Activated CD4-positive, CD25-positive, alpha-beta regulatory T cell treated with anti-CD3 and anti-CD28 coated beads, Interleukin-2, amount 50 U/mL, for 16 hours (primary cell): ENCODE data around the gene DENND1B.
"Not testable (repeated sequence)": the region's sequence is repeated elsewhere in the genome, so short reads cannot be mapped to it uniquely, and the experiment has no call there.

Source experiments
- DNase-seq: peaks from one replicate; pipeline ENCODE4 v3.0.0-alpha.2; 2020; ENCODE audit warnings: low read depth, low spot score

The DENND1B gene

GRCh38 chr1:197743578-197743977 is 31.7 kb downstream of the DENND1B start:
- no peak for DNase-seq

- DNase-seq, result no peak
These were observed 34.3 kb downstream of the DENND1B start for GRCh38 chr1:197740992-197741391.

GRCh38 chr1:197738927-197739326 is 36.4 kb downstream of the DENND1B start:
- no peak for DNase-seq

- DNase-seq, result no peak
These were observed 37.4 kb downstream of the DENND1B start for GRCh38 chr1:197737916-197738315.

- DNase-seq, result no peak
These were observed 38.6 kb downstream of the DENND1B start for GRCh38 chr1:197736685-197737084.

GRCh38 chr1:197735461-197735860 is 39.8 kb downstream of the DENND1B start:
- no peak for DNase-seq

GRCh38 chr1:197733324-197733723 is 42.0 kb downstream of the DENND1B start:
- no peak for DNase-seq

GRCh38 chr1:197732187-197732586 is 43.1 kb downstream of the DENND1B start:
- no peak for DNase-seq

- no peak for DNase-seq
These were observed 43.8 kb downstream of the DENND1B start for GRCh38 chr1:197731449-197731848.

GRCh38 chr1:197725976-197726375 is 49.3 kb downstream of the DENND1B start:
- no peak for DNase-seq

GRCh38 chr1:197725044-197725443 is 50.2 kb downstream of the DENND1B start:
- no peak for DNase-seq

GRCh38 chr1:197715806-197716205 is 59.5 kb downstream of the DENND1B start:
- DNase-seq, result no peak

GRCh38 chr1:197706601-197707000 is 68.7 kb downstream of the DENND1B start:
- no peak for DNase-seq

GRCh38 chr1:197705941-197706340 is 69.3 kb downstream of the DENND1B start:
- DNase-seq, result no peak

- not testable (repeated sequence) for DNase-seq
These were observed 74.6 kb downstream of the DENND1B start for GRCh38 chr1:197700688-197701087.

- no peak for DNase-seq
These were observed 78.9 kb downstream of the DENND1B start for GRCh38 chr1:197696372-197696771.

- DNase-seq, result no peak
These were observed 79.3 kb downstream of the DENND1B start for GRCh38 chr1:197695961-197696360.

GRCh38 chr1:197692965-197693364 is 82.3 kb downstream of the DENND1B start:
- no peak for DNase-seq

GRCh38 chr1:197691816-197692215 is 83.5 kb downstream of the DENND1B start:
- no peak for DNase-seq

- DNase-seq, result no peak
These were observed 85.2 kb downstream of the DENND1B start for GRCh38 chr1:197690074-197690473.

GRCh38 chr1:197688233-197688632 is 87.0 kb downstream of the DENND1B start:
- no peak for DNase-seq

GRCh38 chr1:197686702-197687355 is 88.5 kb downstream of the DENND1B start:
- no peak for DNase-seq

GRCh38 chr1:197686231-197686630 is 89.0 kb downstream of the DENND1B start:
- no peak for DNase-seq

- DNase-seq, result no peak
These were observed 89.5 kb downstream of the DENND1B start for GRCh38 chr1:197685785-197686184.
